K562 (cell line): ENCODE results near the gene OR2V2. TPM values are rescaled to one million over a fixed set of nuclear protein-coding genes. Genes with fewer than 3 reads are reported as not detected.

Source experiments
- ADNP ChIP-seq: fragments of 200-800 bp; sonication (Bioruptor generic); IDR thresholded peaks from 2 replicates; pipeline ENCODE4 v1.6.1; 2016; ENCODE audit warnings: missing genetic modification characterization, missing compliant biosample characterization
- CTCF ChIP-seq, 3 experiments: IDR thresholded peaks in 2 of 3; conservative IDR thresholded peaks in 1 of 3; 2 replicates each; pipeline ENCODE4 v1.5.1; 2011 to 2012; ENCODE audit warnings: low read length in 3 of 3, mild to moderate bottlenecking in 3 of 3, control low read depth in 2 of 3, improper control_type of control experiment in 1 of 3, inconsistent platforms in 1 of 3, low read depth in 1 of 3, mixed read lengths in 1 of 3, moderate library complexity in 1 of 3; ENCODE audit not compliant: insufficient read depth in 2 of 3
- HDAC2 ChIP-seq: fragments of 450-650 bp; IDR thresholded peaks from 2 replicates; pipeline ENCODE4 v1.6.1; 2016; ENCODE audit warnings: mild to moderate bottlenecking
- MXI1 ChIP-seq: IDR thresholded peaks from 2 replicates; pipeline ENCODE4 v1.6.1; 2011; ENCODE audit warnings: low read depth, mild to moderate bottlenecking, improper control_type of control experiment, low read length
- PTBP1 ChIP-seq: fragments of 200-400 bp; formaldehyde crosslinking; IDR thresholded peaks from 2 replicates; pipeline ENCODE4 v1.6.1; 2017; ENCODE audit warnings: low read depth, low read length
- SMAD3 ChIP-seq: fragments of 450-650 bp; formaldehyde crosslinking; conservative IDR thresholded peaks from 2 replicates; pipeline ENCODE4 v1.4.0; 2020; ENCODE audit warnings: mild to moderate bottlenecking
- SMARCA5 ChIP-seq: fragments of 450-650 bp; IDR thresholded peaks from 2 replicates; pipeline ENCODE4 v1.6.1; 2016
- SMARCB1 ChIP-seq: IDR thresholded peaks from 2 replicates; pipeline ENCODE4 v1.6.1; 2011; ENCODE audit warnings: improper control_type of control experiment, low read depth; ENCODE audit not compliant: insufficient read length
- ZBTB33 ChIP-seq: sonication (generic); formaldehyde crosslinking; IDR thresholded peaks from 2 replicates; pipeline ENCODE4 v1.8.1; 2023; ENCODE audit warnings: mild to moderate bottlenecking, missing genetic modification reagents
- ZFP36 ChIP-seq: fragments of 150-350 bp; IDR thresholded peaks from 2 replicates; pipeline ENCODE4 v1.6.1; 2018; ENCODE audit warnings: low read length, low read depth; ENCODE audit not compliant: partially characterized antibody
- ZFPM2 ChIP-seq: fragments of 250-450 bp; sonication (Bioruptor Pico); IDR thresholded peaks from 2 replicates; pipeline ENCODE4 v1.5.1; 2022; ENCODE audit warnings: mild to moderate bottlenecking
- ZNF253 ChIP-seq: fragments of 250-450 bp; sonication (Bioruptor Pico); conservative IDR thresholded peaks from 2 replicates; pipeline ENCODE4 v1.6.1; 2021; ENCODE audit warnings: mild to moderate bottlenecking
- ZNF274 ChIP-seq: IDR thresholded peaks from 2 replicates; pipeline ENCODE4 v1.6.1; 2011; ENCODE audit warnings: low read depth, mild to moderate bottlenecking, low read length, moderate library complexity, borderline replicate concordance
- polyA plus RNA-seq, 8 experiments: library from polyadenylated mRNA; depleted of rRNA in 4 of 8; stranded (reverse) in 5 of 8; unstranded in 3 of 8; fragments of >200 nt; fragmentation: Nextera tagmentation in 2 of 8; fragmentation: Illumina TruSeq in 1 of 8; extraction: Ambion mirVana in 2 of 8; extraction: Trizol in 1 of 8; gene quantifications; 2 replicates each; pipeline versions ENCODE4 v1.2.1 to v1.2.3, GENCODE V29; 2011 to 2014; ENCODE audit warnings: inconsistent platforms in 1 of 8, missing spikeins in 1 of 8
- total RNA-seq, 7 experiments: library from RNA; depleted of rRNA in 6 of 7; stranded (reverse); fragments of >200 nt in 6 of 7; fragmentation: Illumina TruSeq in 2 of 7; extraction: Trizol in 2 of 7; gene quantifications; 2 replicates each; pipeline versions ENCODE4 v1.2.1 to v1.2.3, GENCODE V29; 2011 to 2021; ENCODE audit warnings: low replicate concordance in 1 of 7
- TF ChIP-seq, protein P1 (sequence below): fragments of 450-650 bp; IDR thresholded peaks from 2 replicates; pipeline ENCODE4 v1.7.1; 2018; ENCODE audit warnings: mild to moderate bottlenecking, low read depth; ENCODE audit not compliant: partially characterized antibody
- TF ChIP-seq, protein P2 (sequence below): fragments of 250-450 bp; sonication (Bioruptor Pico); IDR thresholded peaks from 2 replicates; pipeline ENCODE4 v1.8.0; 2022; ENCODE audit warnings: inconsistent platforms

The OR2V2 gene
- total and polyA plus RNA-seq, 9 of the 15 experiments (the other 6 are each of a cell fraction or from before 2014, with no cell fraction given) = 0.01 TPM; not detected in 8

DNA sequence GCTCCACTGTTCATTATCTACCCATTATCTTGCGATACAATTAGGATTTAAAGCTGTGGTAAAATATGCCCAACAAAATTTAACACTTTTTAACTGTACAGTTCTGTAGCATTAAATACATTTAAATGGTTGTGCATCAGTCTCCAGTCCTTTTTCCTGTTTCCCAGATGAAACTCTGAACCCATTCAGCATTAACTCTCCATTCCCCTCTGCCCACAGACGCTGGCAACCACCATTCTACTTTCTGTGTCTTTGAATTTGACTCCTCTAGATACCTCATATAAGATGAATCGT, 60.5 kb downstream of the OR2V2 start (continued):
- peak; percentile 88 for TF ChIP-seq ADNP (tag)
- 0 out of 2 replicates have a peak, but pooled peaks have one; percentile 1 for TF ChIP-seq SMAD3 (CRISPR knock-in tag)
- no peak for TF ChIP-seq ZBTB33
- 0 out of 2 replicates have a peak, but pooled peaks have one; percentile 29 for TF ChIP-seq ZNF274
- no peak for TF ChIP-seq CTCF (IDR thresholded peaks at IDR 0.05 in 2 of 3, conservative IDR thresholded peaks at IDR 0.05 in 1 of 3; ENCODE audit: insufficient read depth in 2 of 3, low read depth in 1 of 3, low read length in 3 of 3)
- TF ChIP-seq MXI1 = no peak
- TF ChIP-seq HDAC2 = no peak
- 0 out of 2 replicates have a peak, but pooled peaks have one; percentile 54 for TF ChIP-seq ZFPM2
- no peak for TF ChIP-seq PTBP1
- 0 out of 2 replicates have a peak, but pooled peaks have one; percentile 16 for TF ChIP-seq SMARCA5
- TF ChIP-seq, protein P1, sequence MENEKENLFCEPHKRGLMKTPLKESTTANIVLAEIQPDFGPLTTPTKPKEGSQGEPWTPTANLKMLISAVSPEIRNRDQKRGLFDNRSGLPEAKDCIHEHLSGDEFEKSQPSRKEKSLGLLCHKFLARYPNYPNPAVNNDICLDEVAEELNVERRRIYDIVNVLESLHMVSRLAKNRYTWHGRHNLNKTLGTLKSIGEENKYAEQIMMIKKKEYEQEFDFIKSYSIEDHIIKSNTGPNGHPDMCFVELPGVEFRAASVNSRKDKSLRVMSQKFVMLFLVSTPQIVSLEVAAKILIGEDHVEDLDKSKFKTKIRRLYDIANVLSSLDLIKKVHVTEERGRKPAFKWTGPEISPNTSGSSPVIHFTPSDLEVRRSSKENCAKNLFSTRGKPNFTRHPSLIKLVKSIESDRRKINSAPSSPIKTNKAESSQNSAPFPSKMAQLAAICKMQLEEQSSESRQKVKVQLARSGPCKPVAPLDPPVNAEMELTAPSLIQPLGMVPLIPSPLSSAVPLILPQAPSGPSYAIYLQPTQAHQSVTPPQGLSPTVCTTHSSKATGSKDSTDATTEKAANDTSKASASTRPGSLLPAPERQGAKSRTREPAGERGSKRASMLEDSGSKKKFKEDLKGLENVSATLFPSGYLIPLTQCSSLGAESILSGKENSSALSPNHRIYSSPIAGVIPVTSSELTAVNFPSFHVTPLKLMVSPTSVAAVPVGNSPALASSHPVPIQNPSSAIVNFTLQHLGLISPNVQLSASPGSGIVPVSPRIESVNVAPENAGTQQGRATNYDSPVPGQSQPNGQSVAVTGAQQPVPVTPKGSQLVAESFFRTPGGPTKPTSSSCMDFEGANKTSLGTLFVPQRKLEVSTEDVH = peak; percentile 18
- 0 out of 2 replicates have a peak, but pooled peaks have one; percentile 72 for TF ChIP-seq ZNF253
- TF ChIP-seq, protein P2, sequence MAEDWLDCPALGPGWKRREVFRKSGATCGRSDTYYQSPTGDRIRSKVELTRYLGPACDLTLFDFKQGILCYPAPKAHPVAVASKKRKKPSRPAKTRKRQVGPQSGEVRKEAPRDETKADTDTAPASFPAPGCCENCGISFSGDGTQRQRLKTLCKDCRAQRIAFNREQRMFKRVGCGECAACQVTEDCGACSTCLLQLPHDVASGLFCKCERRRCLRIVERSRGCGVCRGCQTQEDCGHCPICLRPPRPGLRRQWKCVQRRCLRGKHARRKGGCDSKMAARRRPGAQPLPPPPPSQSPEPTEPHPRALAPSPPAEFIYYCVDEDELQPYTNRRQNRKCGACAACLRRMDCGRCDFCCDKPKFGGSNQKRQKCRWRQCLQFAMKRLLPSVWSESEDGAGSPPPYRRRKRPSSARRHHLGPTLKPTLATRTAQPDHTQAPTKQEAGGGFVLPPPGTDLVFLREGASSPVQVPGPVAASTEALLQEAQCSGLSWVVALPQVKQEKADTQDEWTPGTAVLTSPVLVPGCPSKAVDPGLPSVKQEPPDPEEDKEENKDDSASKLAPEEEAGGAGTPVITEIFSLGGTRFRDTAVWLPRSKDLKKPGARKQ (CRISPR knock-in tag) = 0 out of 2 replicates have a peak, but pooled peaks have one; percentile 18
- TF ChIP-seq SMARCB1 = peak; percentile 69
- TF ChIP-seq ZFP36 = peak; percentile 1
